Skeletal muscle tissue (tissue), 4 donors: ENCODE measurements around the gene DUSP14. TPM values are rescaled to one million over a fixed set of nuclear protein-coding genes. Genes with fewer than 3 reads are reported as not detected.
A peak's percentile ranks its signal among the peaks of the same experiment; 100 is the strongest.

ENCODE experiments used
- H3K27ac ChIP-seq: one replicate; pipeline ENCODE4 v1.7.0; 2013; ENCODE audit warnings: mild to moderate bottlenecking, low read depth, low read length, inconsistent platforms
- H3K27me3 ChIP-seq, 3 donors: one replicate each; pipeline ENCODE4 v1.7.0; 2013; ENCODE audit warnings: low read length in 3 of 3; ENCODE audit not compliant: control insufficient read depth in 3 of 3, insufficient read depth in 3 of 3
- H3K36me3 ChIP-seq, 3 donors: one replicate each; pipeline ENCODE4 v1.7.0; 2013; ENCODE audit warnings: low read length in 3 of 3; ENCODE audit not compliant: control insufficient read depth in 3 of 3, insufficient read depth in 3 of 3
- H3K4me1 ChIP-seq, 3 donors: one replicate each; pipeline ENCODE4 v1.7.0; 2013; ENCODE audit warnings: low read length in 3 of 3, mild to moderate bottlenecking in 3 of 3; ENCODE audit not compliant: control insufficient read depth in 3 of 3, insufficient read depth in 3 of 3
- H3K4me3 ChIP-seq, 3 donors: one replicate each; pipeline ENCODE4 v1.7.0; 2013; ENCODE audit warnings: low read length in 3 of 3
- H3K9ac ChIP-seq, 3 donors: one replicate each; pipeline ENCODE4 v1.7.0; 2013; ENCODE audit warnings: low read length in 3 of 3, mild to moderate bottlenecking in 3 of 3, moderate library complexity in 2 of 3, low read depth in 1 of 3
- H3K9me3 ChIP-seq, 3 donors: one replicate each; pipeline ENCODE4 v1.7.0; 2013; ENCODE audit warnings: low read length in 3 of 3; ENCODE audit not compliant: control insufficient read depth in 3 of 3
- total RNA-seq: library from RNA; depleted of rRNA; stranded (reverse); fragments of >200 nt; gene quantifications from one replicate; pipeline ENCODE4 v1.2.3, GENCODE V29; 2014
- donor health status: Osteomylitis.

DUSP14 gene
- total RNA-seq, 1 donor from 2014 or later = 9.4 TPM

- H3K4me1 ChIP-seq = peaks cover 0 to 6% (median 5%) of the 10 kb centered on the region in 3 donors
- H3K27ac ChIP-seq = no peak overlapping the region
- no peak overlapping the region for H3K4me3 ChIP-seq
- H3K36me3 ChIP-seq = peaks cover 11% of the 10 kb centered on the region in 3 donors
- no peaks in the 10 kb centered on the region for H3K9me3 ChIP-seq
- H3K9ac ChIP-seq = no peak overlapping the region
- H3K27me3 ChIP-seq = no peaks in the 10 kb centered on the region
Measured at GRCh38 chr17:37546302-37546701, 56.6 kb downstream of the DUSP14 start.

- Histone ChIP-seq H3K9me3 (no peaks in the 10 kb centered on the region), H3K4me3 (no peak overlapping the region), H3K27me3 (no peaks in the 10 kb centered on the region), H3K36me3 (peaks cover 0 to 3% (median under 1%) of the 10 kb centered on the region in 3 donors), H3K27ac (no peak overlapping the region), H3K9ac (peak overlapping the region in 1 of 3 donors; percentile 26), H3K4me1 (peaks cover 2 to 6% (median 5%) of the 10 kb centered on the region in 3 donors)
Measured at GRCh38 chr17:37547986-37548385, 58.3 kb downstream of the DUSP14 start.

- Histone ChIP-seq H3K36me3 (peaks cover 0 to 15% (median 9%) of the 10 kb centered on the region in 3 donors), H3K4me3 (no peak overlapping the region), H3K27ac (no peak overlapping the region), H3K27me3 (no peaks in the 10 kb centered on the region), H3K4me1 (peaks cover 2 to 6% (median 5%) of the 10 kb centered on the region in 3 donors), H3K9me3 (no peaks in the 10 kb centered on the region), H3K9ac (no peak overlapping the region)
Measured at GRCh38 chr17:37551788-37552187, 62.1 kb downstream of the DUSP14 start.

GRCh38 chr17:37553401-37553966, 63.8 kb downstream of the DUSP14 start:
- Histone ChIP-seq H3K27ac (no peak overlapping the region), H3K27me3 (no peaks in the 10 kb centered on the region), H3K4me3 (no peak overlapping the region), H3K4me1 (peaks cover 0 to 2% (median 0%) of the 10 kb centered on the region in 3 donors), H3K9me3 (no peaks in the 10 kb centered on the region), H3K9ac (no peak overlapping the region), H3K36me3 (peaks cover 5 to 29% (median 21%) of the 10 kb centered on the region in 3 donors)

- Histone ChIP-seq H3K27me3 (no peaks in the 10 kb centered on the region), H3K4me1 (peaks cover 0 to 2% (median 0%) of the 10 kb centered on the region in 3 donors), H3K9ac (no peak overlapping the region), H3K9me3 (no peaks in the 10 kb centered on the region), H3K4me3 (no peak overlapping the region), H3K27ac (no peak overlapping the region), H3K36me3 (peaks cover 9 to 42% (median 39%) of the 10 kb centered on the region in 3 donors)
Measured at GRCh38 chr17:37555386-37555785, 65.7 kb downstream of the DUSP14 start.

GRCh38 chr17:37557482-37557881, 67.8 kb downstream of the DUSP14 start:
- Histone ChIP-seq H3K27me3 (no peaks in the 10 kb centered on the region), H3K9me3 (no peaks in the 10 kb centered on the region), H3K36me3 (peaks cover 9 to 58% (median 53%) of the 10 kb centered on the region in 3 donors), H3K4me3 (no peak overlapping the region), H3K27ac (no peak overlapping the region), H3K9ac (no peak overlapping the region), H3K4me1 (no peaks in the 10 kb centered on the region)

- Histone ChIP-seq H3K9me3 (no peaks in the 10 kb centered on the region), H3K27ac (no peak overlapping the region), H3K4me1 (no peaks in the 10 kb centered on the region), H3K9ac (no peak overlapping the region), H3K36me3 (peaks cover 9 to 54% (median 48%) of the 10 kb centered on the region in 3 donors), H3K27me3 (no peaks in the 10 kb centered on the region), H3K4me3 (no peak overlapping the region)
Measured at GRCh38 chr17:37558299-37558698, 68.6 kb downstream of the DUSP14 start.

GRCh38 chr17:37562016-37562745, 72.5 kb downstream of the DUSP14 start:
- no peak overlapping the region for H3K27ac ChIP-seq
- peaks cover 16 to 61% (median 48%) of the 10 kb centered on the region in 3 donors for H3K36me3 ChIP-seq
- H3K4me1 ChIP-seq = no peaks in the 10 kb centered on the region
- H3K27me3 ChIP-seq = no peaks in the 10 kb centered on the region
- no peak overlapping the region for H3K4me3 ChIP-seq
- H3K9ac ChIP-seq = no peak overlapping the region
- H3K9me3 ChIP-seq = no peaks in the 10 kb centered on the region
